Ishikawa (cell line): Measurements from ENCODE around the gene SMCO4.

ENCODE experiments used
- CEBPB ChIP-seq: IDR thresholded peaks from 2 replicates; pipeline ENCODE4 v1.6.1; 2012
- CREB1 ChIP-seq: IDR thresholded peaks from 2 replicates; pipeline ENCODE4 v1.6.1; 2012; ENCODE audit warnings: low read depth
- EGR1 ChIP-seq: IDR thresholded peaks from 2 replicates; pipeline ENCODE4 v1.6.1; 2012
- EP300 ChIP-seq: IDR thresholded peaks from 2 replicates; pipeline ENCODE4 v1.6.1; 2012; ENCODE audit warnings: borderline replicate concordance
- FOXM1 ChIP-seq: IDR thresholded peaks from 2 replicates; pipeline ENCODE4 v1.6.1; 2012; ENCODE audit warnings: low read depth, borderline replicate concordance
- NFIC ChIP-seq: IDR thresholded peaks from 2 replicates; pipeline ENCODE4 v1.6.1; 2012
- RAD21 ChIP-seq: IDR thresholded peaks from 2 replicates; pipeline ENCODE4 v1.6.1; 2012; ENCODE audit warnings: low read depth
- REST ChIP-seq: IDR thresholded peaks from 2 replicates; pipeline ENCODE4 v1.6.1; 2012; ENCODE audit warnings: low read depth, mild to moderate bottlenecking
- TAF1 ChIP-seq: IDR thresholded peaks from 2 replicates; pipeline ENCODE4 v1.6.1; 2012; ENCODE audit warnings: low read depth, mild to moderate bottlenecking
- TCF12 ChIP-seq: IDR thresholded peaks from 2 replicates; pipeline ENCODE4 v1.6.1; 2012; ENCODE audit warnings: low read depth
- TEAD4 ChIP-seq: IDR thresholded peaks from 2 replicates; pipeline ENCODE4 v1.6.1; 2012
- YY1 ChIP-seq: IDR thresholded peaks from 2 replicates; pipeline ENCODE4 v1.6.1; 2012; ENCODE audit warnings: low read depth
- ZBTB7A ChIP-seq: IDR thresholded peaks from 2 replicates; pipeline ENCODE4 v1.6.1; 2012; ENCODE audit warnings: low read depth
- TF ChIP-seq, protein P1 (sequence below): IDR thresholded peaks from 2 replicates; pipeline ENCODE4 v1.6.1; 2012
- TF ChIP-seq, protein P2 (sequence below): IDR thresholded peaks from 2 replicates; pipeline ENCODE4 v1.6.1; 2012

Gene SMCO4

DNA sequence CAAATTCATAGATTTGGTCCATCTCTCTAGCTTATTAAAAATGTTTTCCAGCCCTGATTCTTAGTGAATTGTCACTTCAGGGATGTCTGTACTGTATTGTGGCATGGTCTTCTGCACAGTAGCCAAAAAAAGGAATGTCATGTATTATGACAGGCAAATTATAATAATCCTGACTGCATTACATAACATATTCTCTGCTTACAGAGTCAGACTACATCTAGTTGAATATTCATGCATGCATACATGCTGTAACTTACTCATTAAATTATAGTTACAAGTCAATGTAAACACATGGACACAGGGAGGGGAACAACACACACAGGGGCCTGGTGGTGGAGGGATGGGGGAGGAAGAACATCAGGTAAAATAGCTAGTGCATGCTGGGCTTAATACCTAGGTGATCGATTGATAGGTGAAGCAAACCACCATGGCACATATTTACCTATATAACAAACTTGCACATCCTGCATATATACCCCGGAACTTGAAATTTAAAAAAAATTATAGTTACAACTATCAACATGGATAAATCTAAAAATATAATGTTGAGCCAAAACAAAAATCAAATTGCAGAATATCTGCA lies 31.5 kb upstream of the SMCO4 start:
- TF ChIP-seq TEAD4, result no peak
- no peak for TF ChIP-seq REST
- TF ChIP-seq, protein P1, sequence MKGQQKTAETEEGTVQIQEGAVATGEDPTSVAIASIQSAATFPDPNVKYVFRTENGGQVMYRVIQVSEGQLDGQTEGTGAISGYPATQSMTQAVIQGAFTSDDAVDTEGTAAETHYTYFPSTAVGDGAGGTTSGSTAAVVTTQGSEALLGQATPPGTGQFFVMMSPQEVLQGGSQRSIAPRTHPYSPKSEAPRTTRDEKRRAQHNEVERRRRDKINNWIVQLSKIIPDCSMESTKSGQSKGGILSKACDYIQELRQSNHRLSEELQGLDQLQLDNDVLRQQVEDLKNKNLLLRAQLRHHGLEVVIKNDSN, result no peak
- no peak for TF ChIP-seq RAD21
- no peak for TF ChIP-seq CREB1
- no peak for TF ChIP-seq NFIC
- TF ChIP-seq EP300, result no peak
- no peak for TF ChIP-seq ZBTB7A
- TF ChIP-seq, protein P2, sequence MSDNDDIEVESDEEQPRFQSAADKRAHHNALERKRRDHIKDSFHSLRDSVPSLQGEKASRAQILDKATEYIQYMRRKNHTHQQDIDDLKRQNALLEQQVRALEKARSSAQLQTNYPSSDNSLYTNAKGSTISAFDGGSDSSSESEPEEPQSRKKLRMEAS, result no peak
- TF ChIP-seq FOXM1, result no peak
- TF ChIP-seq EGR1, result no peak
- no peak for TF ChIP-seq CEBPB
- no peak for TF ChIP-seq YY1

DNA sequence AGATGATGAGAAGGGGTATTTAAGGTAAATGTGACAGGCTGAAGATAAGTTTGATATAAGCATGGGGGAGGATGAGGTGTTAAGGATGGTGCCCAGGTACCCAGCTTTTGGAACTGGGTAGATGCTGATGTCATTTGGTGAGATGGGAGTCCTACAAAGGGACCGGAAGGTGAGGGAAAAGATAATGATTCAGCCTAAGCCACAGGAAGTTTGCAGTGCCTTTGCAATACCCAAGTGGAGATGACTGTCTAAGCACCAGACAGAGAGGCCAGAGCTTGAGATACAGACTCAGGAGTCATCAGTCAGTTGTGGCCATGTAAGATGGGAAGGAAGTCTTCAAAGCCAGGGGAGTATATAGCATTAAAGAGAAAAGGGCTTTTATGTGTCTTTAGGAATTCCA lies 30.0 kb upstream of the SMCO4 start:
- TF ChIP-seq NFIC (no peak), FOXM1 (no peak), TCF12 (no peak), EP300 (no peak), REST (no peak), ZBTB7A (no peak), TEAD4 (no peak), EGR1 (no peak), RAD21 (no peak), CEBPB (no peak), YY1 (no peak), CREB1 (no peak), TAF1 (no peak)
- TF ChIP-seq, protein P1, result no peak
- TF ChIP-seq, protein P2, result no peak

DNA sequence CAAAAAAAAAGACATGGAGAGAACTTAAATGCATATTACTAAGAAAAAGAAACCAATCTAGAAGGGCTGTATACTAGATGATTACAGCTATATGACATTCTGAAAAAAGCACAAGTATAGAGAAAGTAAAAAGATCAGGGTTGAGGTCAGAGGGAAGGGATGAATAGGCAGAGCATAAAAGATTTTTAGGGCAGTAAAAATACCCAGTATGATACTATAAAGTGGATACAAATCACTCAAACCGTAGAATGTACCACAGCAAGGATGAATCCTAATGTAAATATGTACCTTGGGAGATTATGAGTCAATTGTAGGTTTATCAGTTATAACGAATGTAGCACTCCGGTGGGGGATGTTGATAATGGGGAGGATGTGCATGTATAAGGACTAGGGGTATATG lies 29.4 kb upstream of the SMCO4 start:
- TF ChIP-seq FOXM1 (no peak), RAD21 (no peak), YY1 (no peak), NFIC (no peak), TEAD4 (no peak), ZBTB7A (no peak), EGR1 (no peak), REST (no peak), CREB1 (no peak), EP300 (no peak), CEBPB (no peak), TCF12 (no peak), TAF1 (no peak)
- TF ChIP-seq, protein P1, result no peak
- TF ChIP-seq, protein P2, result no peak

GRCh38 chr11:93572171-93572570 lies 29.0 kb upstream of the SMCO4 start:
- TF ChIP-seq CREB1, result no peak
- TF ChIP-seq, protein P1, result no peak
- no peak for TF ChIP-seq TCF12
- TF ChIP-seq, protein P2, result no peak
- no peak for TF ChIP-seq ZBTB7A
- TF ChIP-seq NFIC, result no peak
- TF ChIP-seq CEBPB, result no peak
- TF ChIP-seq RAD21, result no peak
- no peak for TF ChIP-seq FOXM1
- no peak for TF ChIP-seq EP300
- no peak for TF ChIP-seq EGR1
